Coronary artery (tissue), 2 donors: ENCODE results near the gene ATF7.

Experiments used
- DNase-seq: peaks from one replicate; pipeline ENCODE4 v3.0.0-alpha.2; 2017; ENCODE audit warnings: low spot score
- H3K27ac ChIP-seq, 2 donors: fragments of 200-600 bp; sonication (generic); one replicate each; pipeline ENCODE4 v1.5.1; 2016 to 2019
- H3K4me3 ChIP-seq: fragments of 200-600 bp; sonication (generic); 2 replicates; pipeline ENCODE4 v1.5.1; 2016; ENCODE audit warnings: mild to moderate bottlenecking, moderate library complexity
- TF ChIP-seq, protein P1 (sequence below): fragments of 200-600 bp; sonication (generic); IDR thresholded peaks from one replicate; pipeline ENCODE4 v1.5.1; 2019; ENCODE audit warnings: antibody characterized with exemption

Gene ATF7

GRCh38 chr12:53532524-53533445 is 93.4 kb downstream of the ATF7 start:
- Histone ChIP-seq H3K27ac (no peak overlapping the region), H3K4me3 (no peak overlapping the region)
- TF ChIP-seq, protein P1, sequence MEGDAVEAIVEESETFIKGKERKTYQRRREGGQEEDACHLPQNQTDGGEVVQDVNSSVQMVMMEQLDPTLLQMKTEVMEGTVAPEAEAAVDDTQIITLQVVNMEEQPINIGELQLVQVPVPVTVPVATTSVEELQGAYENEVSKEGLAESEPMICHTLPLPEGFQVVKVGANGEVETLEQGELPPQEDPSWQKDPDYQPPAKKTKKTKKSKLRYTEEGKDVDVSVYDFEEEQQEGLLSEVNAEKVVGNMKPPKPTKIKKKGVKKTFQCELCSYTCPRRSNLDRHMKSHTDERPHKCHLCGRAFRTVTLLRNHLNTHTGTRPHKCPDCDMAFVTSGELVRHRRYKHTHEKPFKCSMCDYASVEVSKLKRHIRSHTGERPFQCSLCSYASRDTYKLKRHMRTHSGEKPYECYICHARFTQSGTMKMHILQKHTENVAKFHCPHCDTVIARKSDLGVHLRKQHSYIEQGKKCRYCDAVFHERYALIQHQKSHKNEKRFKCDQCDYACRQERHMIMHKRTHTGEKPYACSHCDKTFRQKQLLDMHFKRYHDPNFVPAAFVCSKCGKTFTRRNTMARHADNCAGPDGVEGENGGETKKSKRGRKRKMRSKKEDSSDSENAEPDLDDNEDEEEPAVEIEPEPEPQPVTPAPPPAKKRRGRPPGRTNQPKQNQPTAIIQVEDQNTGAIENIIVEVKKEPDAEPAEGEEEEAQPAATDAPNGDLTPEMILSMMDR = no peak
- no peak for DNase-seq

GRCh38 chr12:53532021-53532420 is 94.2 kb downstream of the ATF7 start:
- Histone ChIP-seq H3K27ac (no peak overlapping the region), H3K4me3 (no peak overlapping the region)
- TF ChIP-seq, protein P1 = no peak
- no peak for DNase-seq

DNA sequence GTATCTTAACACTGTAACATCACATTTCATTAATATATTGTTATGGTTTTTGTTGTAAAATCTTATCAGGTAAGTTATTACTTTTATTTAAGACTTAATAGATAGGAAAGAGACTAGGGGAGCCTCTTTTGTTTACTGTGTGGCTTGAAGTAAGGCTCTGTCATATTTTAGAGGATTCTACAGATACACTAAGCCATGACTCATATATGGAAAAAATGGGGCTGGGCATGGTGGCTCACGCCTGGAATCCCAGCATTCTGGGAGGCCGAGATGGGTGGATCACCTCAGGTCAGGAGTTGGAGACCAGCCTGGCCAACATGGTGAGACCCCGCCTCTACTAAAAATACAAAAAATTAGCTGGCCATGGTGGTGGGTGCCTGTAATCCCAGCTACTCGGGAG is 95.3 kb downstream of the ATF7 start:
- no peak for DNase-seq
- H3K4me3 ChIP-seq = no peak overlapping the region
- no peak overlapping the region for H3K27ac ChIP-seq
- TF ChIP-seq, protein P1 = no peak

GRCh38 chr12:53530061-53530460 is 96.1 kb downstream of the ATF7 start:
- no peak for DNase-seq
- TF ChIP-seq, protein P1 = no peak
- Histone ChIP-seq H3K4me3 (no peak overlapping the region), H3K27ac (no peak overlapping the region)

GRCh38 chr12:53524476-53524875 is 101.7 kb downstream of the ATF7 start:
- DNase-seq = no peak
- H3K27ac ChIP-seq = no peak overlapping the region
- H3K4me3 ChIP-seq = no peak overlapping the region
- TF ChIP-seq, protein P1 = no peak

- Histone ChIP-seq H3K4me3 (no peak overlapping the region), H3K27ac (no peak overlapping the region)
- TF ChIP-seq, protein P1 = no peak
- DNase-seq = no peak
Observed at GRCh38 chr12:53523131-53523530, 103.1 kb downstream of the ATF7 start.

- TF ChIP-seq, protein P1 = no peak
- no peak overlapping the region for H3K4me3 ChIP-seq
- H3K27ac ChIP-seq = no peak overlapping the region
- no peak for DNase-seq
Observed at GRCh38 chr12:53518381-53518780, 107.8 kb downstream of the ATF7 start.
